HepG2 (cell line): ENCODE measurements around the gene CCR5AS.
"Not testable (repeated sequence)": the region's sequence is repeated elsewhere in the genome, so short reads cannot be mapped to it uniquely, and the experiment has no call there.

ENCODE experiments used
- ATAC-seq: fragments of 200-7000 bp; cut with Tn5 transposase; 3 replicates; pipeline ENCODE4 v1.9.1; 2020; ENCODE audit warnings: mild to moderate bottlenecking, moderate library complexity
- BruUV-seq: library from RNA; stranded (reverse); fragments of 400-500 nt; replicated peaks from 2 replicates; lab custom pipeline; 2021; lab: Mats Ljungman, UMichigan
- CTCF ChIA-PET: fragments of 300-600 bp; formaldehyde crosslinking; extraction: SDS; loops from one replicate; lab custom pipeline; 2021; ENCODE audit warnings: low total read pairs, inconsistent platforms, low intra/inter-chr PET ratio; lab: Yijun Ruan, JAX
- POLR2A ChIA-PET: fragments of 350-600 bp; sonication (Branson Sonifier 250); formaldehyde crosslinking; loops from one replicate; lab custom pipeline; 2020; ENCODE audit warnings: antibody characterized with exemption, inconsistent platforms; lab: Yijun Ruan, JAX
- DNase-seq: peaks from one replicate; pipeline ENCODE4 v3.0.0-alpha.2; 2015; ENCODE audit warnings: low spot score
- FAIRE-seq: peaks from 3 replicates; lab custom pipeline; 2011; peaks lifted over from hg19 to GRCh38; lab: Jason Lieb, UNC
- H2AFZ ChIP-seq: one replicate; pipeline ENCODE4 v1.6.1; 2011; ENCODE audit warnings: low read length, inconsistent platforms
- H3K27ac ChIP-seq: fragments of 300-600 bp; 3 replicates; pipeline ENCODE4 v1.8.0; 2011; ENCODE audit warnings: mixed run types, mild to moderate bottlenecking, mixed read lengths, low read length, inconsistent platforms; ENCODE audit not compliant: insufficient read depth; ENCODE audit errors: extremely low read length
- H3K27me3 ChIP-seq, 2 experiments: fragments of 200-600 bp in 1 of 2; 2 replicates in 1 of 2; 3 replicates in 1 of 2; pipeline versions ENCODE4 v1.6.0 to v1.8.0; 2011; ENCODE audit warnings: low read length in 2 of 2, mild to moderate bottlenecking in 2 of 2, moderate library complexity in 2 of 2, inconsistent platforms in 1 of 2; ENCODE audit not compliant: insufficient read depth in 2 of 2, control insufficient read depth in 1 of 2
- H3K36me3 ChIP-seq, 2 experiments: fragments of 200-600 bp in 1 of 2; replicated peaks in 1 of 2; 2 replicates in 1 of 2; 3 replicates in 1 of 2; pipeline versions ENCODE4 v1.5.1 to v1.8.0; 2011; ENCODE audit warnings: low read length in 2 of 2, inconsistent platforms in 1 of 2; ENCODE audit not compliant: insufficient read depth in 2 of 2, control insufficient read depth in 1 of 2
- H3K4me1 ChIP-seq: 2 replicates; pipeline ENCODE4 v1.5.1; 2012; ENCODE audit warnings: low read length, inconsistent platforms; ENCODE audit not compliant: insufficient read depth
- H3K4me2 ChIP-seq: 2 replicates; pipeline ENCODE4 v1.6.0; 2011; ENCODE audit warnings: low read depth, low read length, inconsistent platforms
- H3K4me3 ChIP-seq, 3 experiments: fragments of 200-600 bp in 1 of 3; sonication (generic), shearing (Covaris generic) in 1 of 3; replicated peaks in 1 of 3; 2 replicates each; pipeline ENCODE4 v1.5.1; 2011 to 2016; ENCODE audit warnings: low read length in 3 of 3, inconsistent platforms in 2 of 3, low read depth in 2 of 3, mild to moderate bottlenecking in 2 of 3, control low read depth in 1 of 3, mixed read lengths in 1 of 3; ENCODE audit not compliant: insufficient read depth in 1 of 3
- H3K79me2 ChIP-seq: one replicate; pipeline ENCODE4 v1.6.1; 2011; ENCODE audit warnings: low read length, inconsistent platforms; ENCODE audit not compliant: insufficient read depth
- H3K9ac ChIP-seq: 2 replicates; pipeline ENCODE4 v1.6.0; 2011; ENCODE audit warnings: mild to moderate bottlenecking, low read depth, low read length, inconsistent platforms; ENCODE audit not compliant: insufficient read depth
- H3K9me3 ChIP-seq: 2 replicates; pipeline ENCODE4 v1.5.1; 2012; ENCODE audit warnings: mild to moderate bottlenecking, low read length
- H4K20me1 ChIP-seq: 2 replicates; pipeline ENCODE4 v1.6.0; 2011; ENCODE audit warnings: inconsistent platforms, mild to moderate bottlenecking, low read length, moderate library complexity; ENCODE audit not compliant: insufficient read depth
- JARID2 ChIP-seq: sonication (generic); formaldehyde crosslinking; IDR thresholded peaks from 2 replicates; pipeline ENCODE4 v1.8.1; 2023; ENCODE audit warnings: missing genetic modification reagents, inconsistent platforms; ENCODE audit not compliant: insufficient replicate concordance
- WGBS: methylation state at CpG from one replicate; pipeline ENCODE4 v1.1.6; 2017; ENCODE audit warnings: low lambda C conversion rate; 5-methylcytosine and 5-hydroxymethylcytosine counted together
- in situ Hi-C: cut with HindIII; loops from 2 replicates; pipeline ENCODE4 v1.10.0; 2017; ENCODE audit warnings: low pct_unique_long_range_greater_than_20kb; ENCODE audit not compliant: extremely low pct_ligation_motif_present
- intact Hi-C: fragments of 100-400 bp; cut with micrococcal nuclease; formaldehyde crosslinking; loops from one replicate; pipeline ENCODE4 v1.10.0; 2022; ENCODE audit not compliant: unreplicated experiment

Gene CCR5AS

DNA sequence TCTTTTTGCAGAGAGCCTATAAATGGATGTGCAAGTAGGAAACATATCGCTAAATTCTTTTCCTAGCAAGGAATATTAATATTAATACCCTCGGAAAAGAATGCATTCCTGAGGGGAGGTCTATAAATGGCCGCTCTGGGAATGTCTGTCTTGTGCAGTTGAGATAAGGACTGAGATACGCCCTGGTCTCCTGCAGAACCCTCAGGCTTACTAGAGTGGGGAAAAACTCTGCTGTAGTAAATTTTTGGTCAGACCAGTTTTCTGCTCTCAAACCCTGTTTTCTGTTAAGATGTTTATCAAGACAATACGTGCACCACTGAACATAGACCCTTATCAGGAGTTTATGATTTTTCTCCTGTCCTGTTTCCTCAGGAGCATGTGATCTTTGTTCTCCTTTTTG lies 25.0 kb upstream of the CCR5AS start:
- H3K9ac ChIP-seq, in situ Hi-C loops, H3K27ac ChIP-seq, H3K4me2 ChIP-seq, H3K4me3 ChIP-seq, H3K9me3 ChIP-seq, DNase-seq, H3K27me3 ChIP-seq, POLR2A ChIA-PET, BruUV-seq, H3K36me3 ChIP-seq, H3K79me2 ChIP-seq, intact Hi-C loops, ATAC-seq, H4K20me1 ChIP-seq, H2AFZ ChIP-seq, CTCF ChIA-PET, FAIRE-seq: not testable (repeated sequence)
- peaks cover 13% of the 10 kb centered on the region for H3K4me1 ChIP-seq
- WGBS = 67% methylated on average over 5 of the region's 5 CpGs

GRCh38 chr3:46430879-46431278 lies 24.0 kb upstream of the CCR5AS start:
- H3K9me3 ChIP-seq, H4K20me1 ChIP-seq, H3K27me3 ChIP-seq, H3K36me3 ChIP-seq, BruUV-seq, H3K4me3 ChIP-seq, ATAC-seq, CTCF ChIA-PET, H3K79me2 ChIP-seq, H3K27ac ChIP-seq, in situ Hi-C loops, FAIRE-seq, POLR2A ChIA-PET, intact Hi-C loops, DNase-seq, H3K4me2 ChIP-seq, H3K9ac ChIP-seq, H2AFZ ChIP-seq: not testable (repeated sequence)
- WGBS = 77% methylated on average over 1 of the region's 1 CpG
- peaks cover 13% of the 10 kb centered on the region for H3K4me1 ChIP-seq

DNA sequence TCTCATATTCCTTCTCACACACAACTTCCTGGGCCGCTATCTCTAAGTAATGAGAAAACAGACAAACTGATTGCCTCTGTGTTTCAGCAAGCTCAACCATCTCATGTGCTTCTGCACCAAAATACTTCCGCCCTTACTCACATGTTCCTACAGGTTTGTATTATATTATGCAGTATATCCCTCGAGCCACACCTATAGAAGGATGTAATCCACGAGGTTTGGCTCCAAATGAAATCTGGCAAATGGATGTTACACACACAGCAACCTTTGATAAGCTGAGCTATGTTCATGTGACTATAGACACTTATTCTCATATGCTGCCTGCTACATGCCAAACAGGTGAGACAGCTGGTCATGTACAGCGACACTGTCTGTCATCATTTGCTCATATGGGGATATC lies 22.8 kb upstream of the CCR5AS start:
- in situ Hi-C loops = no loop called here
- H3K4me3 ChIP-seq = no peak overlapping the region
- ChIA-PET CTCF (no interaction called here), POLR2A (no interaction called here)
- FAIRE-seq (no peak), DNase-seq (no peak), ATAC-seq (no peak)
- no peaks in the 10 kb centered on the region for H4K20me1 ChIP-seq
- no peak overlapping the region for H3K4me2 ChIP-seq
- 50% methylated on average over 5 of the region's 5 CpGs for WGBS
- no peak overlapping the region for H2AFZ ChIP-seq
- intact Hi-C loops = no loop called here
- H3K79me2 ChIP-seq = no peaks in the 10 kb centered on the region
- no peak overlapping the region for H3K27ac ChIP-seq
- no peak for TF ChIP-seq JARID2 (CRISPR knock-in tag)
- H3K4me1 ChIP-seq = peaks cover 13% of the 10 kb centered on the region
- no TSS peak for BruUV-seq
- H3K36me3 ChIP-seq = no peaks in the 10 kb centered on the region
- no peak overlapping the region for H3K9ac ChIP-seq
- H3K9me3 ChIP-seq = no peaks in the 10 kb centered on the region
- no peaks in the 10 kb centered on the region; a peak in 1 of 5 replicates for H3K27me3 ChIP-seq
